GM18508 (cell line): ENCODE measurements around the gene EDAR.

ENCODE experiments used
- ATAC-seq: cut with Tn5 transposase; IDR thresholded peaks from one replicate; pipeline ENCODE4 v1.9.1; 2021; ENCODE audit warnings: moderate number of reproducible peaks; ENCODE audit not compliant: insufficient read depth, unreplicated experiment

Gene EDAR

DNA sequence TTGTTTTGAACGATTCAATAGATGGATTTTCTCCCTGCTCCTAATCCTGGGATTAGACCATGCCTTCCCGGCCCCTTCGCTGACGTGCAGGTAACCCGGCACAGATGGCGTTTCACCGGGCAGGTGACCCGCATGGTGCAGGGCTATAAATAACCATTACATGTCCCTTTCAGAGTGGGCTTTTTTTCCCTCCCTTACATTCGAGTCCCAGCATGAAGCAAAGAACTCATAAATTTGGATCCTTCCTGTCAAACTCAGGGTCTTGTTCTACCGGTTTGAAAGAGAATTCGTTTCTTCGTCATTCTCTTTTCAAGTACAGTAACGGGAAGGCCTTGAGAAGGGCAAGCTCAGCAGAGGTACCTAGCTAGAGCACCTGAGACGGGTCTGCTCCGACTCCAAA, 46.1 kb downstream of the EDAR start:
- ATAC-seq = no peak

DNA sequence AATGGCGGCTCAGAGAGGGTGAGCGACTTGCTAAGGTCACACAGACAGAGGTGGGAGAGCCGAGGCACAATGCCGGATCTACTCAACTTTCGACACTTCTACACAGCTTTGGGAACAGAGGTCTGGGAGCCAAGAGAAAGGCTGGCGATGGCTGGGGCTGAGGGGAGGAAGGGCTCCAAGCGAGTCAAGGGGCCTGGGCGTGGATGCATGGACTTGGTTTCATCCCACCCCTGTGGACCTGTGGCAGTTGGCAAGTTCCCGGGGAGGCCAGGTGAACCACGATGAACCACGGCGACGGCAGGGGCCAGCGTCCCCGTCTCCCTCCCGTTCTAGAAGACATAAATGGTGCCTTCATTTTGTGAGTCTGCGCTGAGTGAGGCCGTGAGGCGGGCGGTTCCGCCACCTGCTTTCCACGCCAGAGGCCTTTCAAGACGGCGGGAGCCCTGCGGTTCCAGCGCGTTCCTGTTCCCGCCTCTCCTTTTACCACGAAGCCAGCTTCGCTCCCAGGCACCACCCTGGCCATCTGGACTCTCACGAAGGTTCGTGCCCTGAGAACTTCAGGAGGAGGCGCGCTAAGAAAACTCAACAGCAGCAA, 46.7 kb downstream of the EDAR start:
- no peak for ATAC-seq

DNA sequence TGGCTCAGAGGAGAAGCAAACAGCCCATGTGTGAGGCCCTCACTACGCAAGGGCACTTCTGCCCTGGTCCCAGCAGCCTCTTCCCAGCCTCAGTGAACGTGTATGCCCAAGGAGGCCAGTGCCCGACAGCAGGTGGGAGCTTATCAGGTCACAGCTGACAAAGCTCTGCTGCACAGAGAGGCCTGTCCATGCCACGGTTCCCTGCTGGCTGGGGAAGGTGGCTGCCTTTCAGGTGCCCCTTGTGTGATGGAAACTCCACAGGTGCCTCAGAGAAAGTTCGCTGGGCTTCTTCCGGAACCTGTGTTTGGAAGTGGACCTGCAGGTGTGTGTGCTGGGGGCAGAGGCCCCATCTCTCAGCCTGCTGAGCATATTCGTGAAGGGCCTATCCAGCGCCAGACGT, 47.3 kb downstream of the EDAR start:
- ATAC-seq = no peak

DNA sequence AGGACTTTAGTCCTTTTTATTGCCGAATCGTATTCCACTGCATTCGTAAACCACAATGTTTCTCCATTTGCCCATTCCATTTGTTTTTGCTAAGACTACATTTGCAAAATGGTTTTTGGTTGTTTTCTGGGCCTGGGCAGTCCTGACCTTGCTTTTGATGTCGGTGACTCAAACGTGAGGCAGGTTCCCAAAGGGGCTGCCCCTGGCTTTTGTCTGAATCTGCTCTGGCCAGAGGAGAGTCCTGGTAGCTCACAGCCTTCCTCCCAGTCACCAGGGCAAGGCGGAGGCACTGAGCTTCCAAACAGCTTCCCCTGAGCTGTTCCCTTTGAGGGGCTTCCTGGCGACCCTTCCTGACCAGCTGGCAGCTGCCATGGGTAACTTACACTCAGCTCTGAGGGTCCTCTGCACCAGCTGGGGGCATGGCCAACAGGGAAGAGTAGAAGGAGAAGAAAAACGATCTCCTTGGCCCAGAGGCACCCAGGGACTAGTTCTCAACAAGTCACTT, 47.8 kb downstream of the EDAR start:
- ATAC-seq = no peak

DNA sequence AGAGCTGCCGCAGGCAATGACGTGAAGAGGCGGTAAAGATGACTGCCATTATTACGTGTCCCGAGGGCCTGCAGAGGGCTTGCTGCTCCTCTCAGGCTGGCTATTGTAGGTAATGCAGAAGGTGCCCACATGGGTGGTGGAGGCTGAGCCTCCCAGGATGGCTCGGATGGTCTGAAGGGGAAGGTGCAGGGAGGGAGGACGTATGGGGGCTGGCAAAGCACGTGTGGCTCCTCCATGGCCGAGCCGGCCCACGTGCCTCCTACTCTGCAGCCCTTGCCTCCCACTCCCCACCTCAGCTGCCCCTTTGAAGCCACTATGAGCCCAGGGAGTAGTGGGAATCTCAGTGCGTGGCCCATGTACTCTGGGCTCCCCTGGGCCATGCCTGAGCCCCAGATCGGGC, 48.9 kb downstream of the EDAR start:
- no peak for ATAC-seq

DNA sequence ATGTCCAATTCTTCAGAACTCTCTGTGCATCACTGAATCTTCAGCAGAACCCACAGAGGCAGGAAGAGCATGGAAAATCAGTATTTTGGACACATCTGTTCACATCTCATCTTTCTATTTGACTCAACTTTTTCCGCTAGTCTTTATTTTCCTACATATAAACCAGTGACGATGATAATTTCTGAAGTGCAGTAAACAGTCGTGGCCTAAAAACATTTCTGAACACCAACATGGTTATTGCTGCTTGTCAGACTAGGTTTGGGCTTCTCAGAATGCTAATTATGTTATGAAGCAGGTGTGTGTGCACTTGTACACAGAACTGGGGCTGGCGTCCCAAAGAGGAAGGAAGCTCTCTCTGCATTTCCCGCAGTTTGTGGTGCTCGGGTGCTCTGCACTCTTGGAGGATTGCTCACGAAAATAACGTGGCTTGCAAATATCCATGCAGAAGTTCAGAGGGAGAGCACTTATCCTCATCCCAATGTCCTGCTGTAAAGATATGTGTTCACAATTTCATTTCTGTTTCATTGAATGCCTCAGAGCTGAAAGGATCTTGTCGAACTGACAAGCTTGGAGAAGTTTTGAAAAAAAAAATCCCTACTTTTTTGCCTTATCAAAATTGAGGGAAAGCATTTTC, 50.8 kb downstream of the EDAR start:
- ATAC-seq = no peak

DNA sequence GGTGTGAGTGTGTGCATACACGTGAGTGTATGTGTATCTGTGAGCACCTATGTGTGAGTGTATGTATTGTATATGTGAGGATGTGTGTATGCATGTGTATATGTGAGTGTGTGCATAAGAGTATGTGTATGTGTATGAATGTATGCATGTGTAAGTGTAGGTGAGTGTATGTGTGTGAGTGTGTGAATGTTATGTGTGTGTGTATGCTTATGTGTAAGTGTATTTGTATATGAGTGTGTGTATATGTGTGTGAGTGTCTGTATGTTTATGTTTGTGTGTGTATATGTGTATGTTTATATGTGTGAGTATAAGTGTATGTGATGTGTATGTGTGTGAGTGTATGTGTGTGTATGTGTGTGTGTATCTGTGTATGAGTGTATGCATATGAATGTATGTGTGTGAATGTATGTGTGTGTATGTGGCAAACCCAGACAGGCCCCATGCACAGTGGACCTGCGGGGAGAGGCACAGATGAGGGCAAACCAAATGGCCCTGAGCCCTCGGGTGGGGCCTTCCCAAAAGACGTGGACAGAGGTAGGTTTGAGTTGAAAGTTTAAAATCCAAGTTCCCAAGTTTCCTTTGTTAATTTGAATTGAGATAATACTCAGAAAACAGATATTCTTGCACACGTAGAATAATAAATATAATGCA, 51.5 kb downstream of the EDAR start:
- no peak for ATAC-seq

DNA sequence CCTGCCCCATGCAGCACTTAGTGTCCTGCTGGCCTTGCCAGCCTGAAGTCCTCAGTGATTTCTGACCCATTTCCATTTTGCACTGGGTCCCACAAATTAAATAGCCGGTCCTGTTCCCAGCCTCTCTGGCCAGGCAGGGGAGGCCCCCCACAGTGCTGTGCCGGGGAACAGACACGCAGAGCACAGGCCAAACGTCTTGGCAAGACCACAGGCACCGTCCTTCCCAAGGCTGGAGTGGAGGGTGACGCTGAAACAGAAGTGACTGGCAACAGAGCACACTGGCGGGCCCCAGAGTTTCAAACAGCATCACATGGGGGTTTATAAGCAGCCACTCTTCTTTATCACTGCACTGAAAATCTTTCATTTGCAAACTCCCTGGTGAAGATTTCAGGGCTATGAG, 52.2 kb downstream of the EDAR start:
- ATAC-seq = no peak

DNA sequence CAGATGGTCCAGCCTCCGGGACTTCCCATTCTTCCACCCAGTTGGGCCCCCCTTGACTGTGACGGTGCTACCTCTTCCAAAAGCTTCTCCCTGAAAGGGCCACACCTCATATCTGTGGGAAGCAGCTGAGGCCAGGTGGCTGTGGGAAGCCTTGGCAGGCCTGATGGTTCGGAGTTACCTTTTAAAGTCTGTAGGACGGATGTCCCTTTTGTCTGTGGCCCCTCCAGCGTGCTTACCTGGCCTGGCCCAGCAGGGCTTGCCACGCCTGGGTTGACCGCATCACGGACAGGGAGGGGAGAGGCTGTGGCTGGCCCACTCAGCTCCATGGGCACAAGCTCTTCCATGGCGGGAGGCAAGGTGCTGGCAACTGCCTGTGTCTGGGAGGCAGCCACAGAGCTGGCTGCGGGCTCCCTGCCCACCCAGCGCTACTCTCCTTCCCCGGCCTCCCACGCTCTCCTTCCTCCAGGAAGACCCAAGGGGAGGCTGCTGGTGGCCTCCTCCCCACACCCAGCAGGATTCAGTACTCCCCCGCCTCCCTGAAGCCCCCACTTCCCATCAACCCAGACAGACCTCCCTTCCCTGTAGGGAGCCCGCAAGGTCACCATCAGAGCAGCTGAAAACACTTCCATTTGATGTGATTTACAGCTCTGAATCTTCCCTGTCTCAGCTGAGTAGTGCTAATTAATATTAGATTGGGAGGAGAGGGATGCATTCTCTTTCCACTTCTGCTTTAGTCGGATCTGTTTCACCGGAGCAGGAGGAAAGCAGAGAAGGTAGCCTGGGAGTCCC, 52.8 kb downstream of the EDAR start:
- ATAC-seq = no peak

DNA sequence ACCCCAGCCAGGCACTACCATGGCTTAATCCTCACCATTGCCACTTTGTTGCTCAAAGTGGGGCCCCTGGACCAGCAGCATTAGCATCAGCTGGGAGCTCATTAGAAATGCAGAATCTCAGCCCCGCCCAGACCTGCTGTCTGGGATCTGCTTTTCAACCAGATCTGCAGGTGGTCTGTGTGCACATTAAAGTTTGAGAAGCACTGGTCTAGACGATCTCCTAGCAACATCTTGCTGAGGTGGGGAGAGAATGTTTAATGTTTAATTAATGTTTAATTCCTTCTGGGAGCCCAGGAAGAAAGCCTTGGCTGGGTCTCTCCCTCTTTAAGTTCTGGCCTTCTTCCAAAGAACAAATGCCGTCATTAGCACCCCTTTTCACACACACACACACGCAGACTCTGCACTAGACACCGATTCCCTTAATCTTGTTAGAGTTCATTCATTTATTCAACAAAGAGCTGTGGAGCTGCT, 53.7 kb downstream of the EDAR start:
- no peak for ATAC-seq

DNA sequence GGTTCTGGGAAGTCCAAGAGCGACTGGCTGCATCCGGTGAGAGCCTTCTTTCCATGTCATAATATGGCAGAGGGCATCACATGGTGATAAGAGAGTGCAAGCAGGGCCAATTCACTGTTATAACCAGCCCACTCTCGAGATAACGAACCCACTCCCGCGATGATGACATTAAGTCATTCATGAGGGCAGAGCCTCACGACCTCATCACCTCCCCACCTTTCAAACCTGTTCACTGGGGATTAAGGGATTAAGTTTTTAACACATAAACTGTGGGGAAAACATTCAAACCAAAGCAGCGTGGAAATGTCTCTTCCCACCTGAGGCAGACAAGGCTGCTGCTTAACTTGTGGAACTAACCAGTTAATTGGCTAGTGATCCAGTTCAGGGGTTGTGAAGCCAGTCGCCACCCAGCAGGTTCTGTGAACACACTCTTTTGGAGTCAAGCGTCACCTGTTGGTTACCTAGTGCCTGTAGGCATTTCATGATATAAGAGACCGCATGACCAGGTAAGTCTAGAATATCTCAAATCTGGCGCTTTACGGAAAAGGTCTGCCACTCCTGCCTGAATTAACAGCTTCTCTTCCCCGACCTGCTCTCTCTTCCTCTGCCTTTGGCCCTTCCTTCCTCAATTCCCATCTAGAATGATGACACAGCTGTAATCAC, 54.3 kb downstream of the EDAR start:
- ATAC-seq = no peak

DNA sequence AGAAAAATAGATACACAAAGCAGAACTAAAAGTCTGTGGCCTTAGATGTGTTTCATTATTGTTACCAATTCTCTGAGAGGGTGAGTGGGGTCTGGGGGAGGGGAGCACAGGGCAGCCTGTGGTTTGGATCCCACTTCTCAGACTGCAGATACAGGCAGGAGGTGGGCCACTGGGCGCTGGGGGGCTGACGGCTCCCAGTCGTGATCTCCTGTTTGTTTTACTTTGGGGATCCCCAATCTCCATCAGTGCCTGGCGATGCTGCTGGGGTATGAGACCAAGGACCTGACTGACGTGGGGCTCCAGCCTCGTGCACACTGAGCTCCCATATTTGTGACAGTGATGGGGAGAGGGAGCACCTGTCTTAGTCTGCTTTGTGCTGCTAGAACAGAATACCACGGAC, 54.9 kb downstream of the EDAR start:
- no peak for ATAC-seq

DNA sequence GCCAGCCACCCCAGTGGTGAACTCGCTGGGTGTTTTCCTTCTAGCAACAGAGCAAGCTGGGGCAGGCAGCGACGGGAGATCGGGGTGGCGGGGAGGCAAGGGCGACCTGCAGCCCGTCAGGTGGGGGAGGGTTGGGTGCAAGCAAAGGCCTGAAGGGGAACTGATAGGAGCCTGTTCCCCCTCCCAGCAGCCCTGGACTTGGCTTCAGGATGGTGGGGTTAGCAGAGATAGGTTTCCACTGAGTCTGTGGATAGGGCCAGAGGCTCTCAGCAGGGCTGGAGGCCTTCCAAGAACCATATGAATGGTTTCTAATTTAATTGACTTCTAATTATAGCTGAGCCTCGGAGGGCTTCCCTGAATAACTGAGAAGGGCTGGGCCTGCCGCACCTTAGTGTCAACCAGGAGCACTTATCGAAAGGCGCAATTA, 55.3 kb downstream of the EDAR start:
- no peak for ATAC-seq

DNA sequence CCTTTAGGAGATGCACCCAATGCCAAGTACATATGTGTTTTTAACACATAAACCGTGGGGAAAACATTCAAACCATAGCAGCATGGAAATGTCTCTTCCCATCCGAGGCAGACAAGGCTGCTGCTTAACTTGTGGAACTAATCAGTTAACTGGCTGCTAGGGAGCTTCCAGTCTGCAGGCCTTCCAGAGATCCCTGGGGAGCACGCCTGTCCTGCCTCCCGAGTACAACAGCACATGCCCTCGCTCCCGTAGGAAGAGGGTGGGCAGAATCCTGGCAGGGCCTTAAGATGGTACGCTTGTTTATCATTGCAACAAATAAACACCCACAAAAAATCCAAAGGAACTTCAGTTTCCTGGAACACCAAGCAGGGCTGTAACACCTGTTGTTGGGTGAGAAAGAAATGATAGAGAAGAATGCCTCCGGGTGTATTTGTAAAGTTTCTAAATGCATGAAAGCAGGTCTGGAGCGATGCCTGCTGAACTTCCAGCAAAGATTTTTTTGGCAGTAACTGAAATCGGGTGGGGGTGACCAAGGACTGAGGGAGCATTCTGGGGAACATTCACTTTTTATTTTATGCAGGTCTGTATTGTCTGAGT, 56.2 kb downstream of the EDAR start:
- ATAC-seq = no peak

DNA sequence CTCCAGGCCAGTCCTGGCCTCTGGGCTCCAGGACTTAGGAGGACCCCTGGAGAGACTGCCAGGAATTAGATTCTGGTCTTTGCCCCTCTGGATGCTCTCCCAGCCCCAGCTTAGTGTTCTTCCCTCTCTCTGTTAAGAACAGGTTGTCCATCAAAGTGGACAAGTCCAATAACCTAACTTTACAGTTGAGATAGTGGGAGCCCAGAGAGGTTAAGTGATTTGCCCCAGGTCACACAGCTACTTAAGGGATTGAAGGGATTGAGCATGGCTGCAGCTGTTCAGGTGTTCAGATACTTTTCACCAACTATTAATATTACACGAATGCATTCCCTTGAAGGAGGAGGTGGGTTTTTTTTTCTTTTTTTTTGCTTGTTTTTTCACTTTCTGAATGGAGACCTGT, 57.6 kb downstream of the EDAR start:
- ATAC-seq = no peak

DNA sequence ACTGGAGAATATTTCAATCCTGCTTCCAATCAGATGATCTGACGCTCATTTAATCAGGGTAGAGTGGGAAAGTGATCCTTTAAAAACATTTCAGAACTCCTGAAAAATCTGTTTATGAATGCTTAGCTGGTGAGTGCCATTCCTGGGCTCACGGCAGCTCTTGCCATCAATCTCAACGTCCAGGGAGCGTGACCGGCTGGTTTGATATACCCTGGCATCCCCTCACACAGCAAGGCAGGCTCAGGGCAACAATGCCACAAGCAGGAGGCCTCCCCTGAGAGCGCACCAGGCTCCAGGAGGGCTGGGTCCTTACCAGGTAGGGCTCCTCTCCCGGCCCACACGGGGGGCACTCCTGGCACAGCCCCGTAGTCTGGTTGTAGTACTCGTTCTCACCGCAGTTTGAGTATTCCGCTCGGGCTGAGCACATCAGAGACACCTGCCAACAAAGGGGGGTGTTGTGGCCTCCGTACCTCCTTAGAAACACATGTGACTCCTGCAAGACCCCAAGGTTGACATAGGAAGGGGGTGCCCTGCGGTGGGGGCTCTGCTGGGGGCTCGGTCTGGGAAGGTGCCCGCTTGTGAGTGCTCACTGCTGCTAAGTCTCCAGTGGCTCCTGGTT, 59.1 kb downstream of the EDAR start:
- no peak for ATAC-seq

DNA sequence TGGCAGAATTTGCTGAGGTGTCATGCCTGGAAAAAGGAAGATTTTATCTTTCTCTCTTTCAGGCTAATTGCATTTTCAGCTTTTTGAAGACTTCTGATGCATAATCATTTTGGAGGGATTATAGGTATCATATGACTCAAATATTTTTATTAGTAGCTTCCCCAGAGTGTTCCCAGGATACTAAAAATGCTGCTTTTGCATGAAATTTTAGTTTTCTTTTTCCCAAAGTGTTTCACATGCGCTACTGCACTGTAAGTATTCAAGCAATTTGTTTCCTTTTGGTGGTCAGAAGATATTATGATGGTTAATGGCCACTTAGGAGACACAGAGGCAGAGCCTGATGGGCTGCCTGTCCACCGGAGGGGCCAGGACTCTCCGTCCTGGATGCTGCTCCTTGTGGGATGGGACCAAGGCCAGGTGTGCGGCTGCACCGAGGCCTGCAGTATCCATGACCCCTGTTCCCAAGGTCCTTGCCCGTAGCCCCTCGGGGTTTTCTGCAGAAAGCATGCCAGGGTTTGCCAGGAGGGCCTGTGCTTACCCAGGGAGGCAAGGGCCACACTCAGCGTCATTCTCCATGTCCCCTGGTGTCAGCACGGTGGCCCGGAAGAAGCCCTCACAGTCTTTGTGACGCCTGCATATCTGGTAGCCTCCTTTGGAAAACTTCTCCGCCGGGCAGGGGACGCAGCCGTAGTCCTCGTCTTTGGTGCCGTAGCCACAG, 60.2 kb downstream of the EDAR start:
- ATAC-seq = no peak

DNA sequence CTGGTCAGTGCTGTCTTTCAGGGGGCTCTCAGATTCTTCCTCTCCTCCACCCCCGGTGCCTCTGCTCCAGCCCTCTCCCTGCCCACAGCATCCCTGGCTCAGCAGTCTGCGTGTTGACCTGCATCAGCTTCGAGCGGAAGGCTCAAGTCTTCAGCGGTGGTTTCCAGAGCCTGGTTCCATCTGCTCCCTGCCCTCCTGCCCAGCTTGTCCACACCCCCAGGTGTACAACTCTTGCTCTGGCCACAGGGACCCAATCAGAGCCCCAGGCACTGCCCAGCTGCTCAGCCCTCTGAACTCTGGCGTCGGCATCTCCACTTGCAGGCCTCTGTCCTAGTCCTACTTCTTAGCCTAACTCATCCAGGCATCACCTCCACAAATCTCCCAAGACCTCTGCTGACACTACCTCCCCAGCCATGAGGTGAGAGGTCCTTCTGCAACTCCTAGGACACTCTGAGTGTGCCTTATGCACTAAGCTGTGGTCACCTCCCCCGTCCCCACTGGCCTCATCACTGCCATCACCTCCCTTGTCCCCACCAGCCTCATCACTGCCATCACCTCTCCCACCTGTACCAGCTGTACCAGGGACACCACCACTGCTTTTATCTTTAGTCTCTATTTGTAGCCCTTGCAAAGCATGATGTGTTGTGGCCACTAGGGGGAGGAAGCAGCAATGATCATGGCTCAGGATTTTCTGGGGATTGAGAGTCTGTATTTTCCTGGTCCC, 60.9 kb downstream of the EDAR start:
- no peak for ATAC-seq
